AG09309 (cell line): ENCODE results near the gene ZNF22.

Experiments used
- DNase-seq: peaks from one replicate; pipeline ENCODE4 v3.0.0-alpha.2; 2010; ENCODE audit warnings: low read depth
- H3K4me3 ChIP-seq: 2 replicates; pipeline ENCODE4 v1.5.1; 2011; ENCODE audit warnings: mild to moderate bottlenecking, low read depth, low read length, moderate library complexity; ENCODE audit not compliant: control insufficient read depth
- CTCF ChIP-seq: IDR thresholded peaks from 2 replicates; pipeline ENCODE4 v1.5.1; 2011; ENCODE audit warnings: mild to moderate bottlenecking, low read depth, low read length, inconsistent platforms; ENCODE audit not compliant: insufficient read depth, control insufficient read depth; ENCODE audit errors: missing control alignments

ZNF22 gene

GRCh38 chr10:44960482-44961229, 40.1 kb upstream of the ZNF22 start:
- TF ChIP-seq CTCF, result no peak
- H3K4me3 ChIP-seq, result no peak overlapping the region
- DNase-seq, result no peak

- no peak for DNase-seq
- no peak overlapping the region for H3K4me3 ChIP-seq
- no peak for TF ChIP-seq CTCF
Observed at GRCh38 chr10:44961230-44961571, 39.5 kb upstream of the ZNF22 start.

DNA sequence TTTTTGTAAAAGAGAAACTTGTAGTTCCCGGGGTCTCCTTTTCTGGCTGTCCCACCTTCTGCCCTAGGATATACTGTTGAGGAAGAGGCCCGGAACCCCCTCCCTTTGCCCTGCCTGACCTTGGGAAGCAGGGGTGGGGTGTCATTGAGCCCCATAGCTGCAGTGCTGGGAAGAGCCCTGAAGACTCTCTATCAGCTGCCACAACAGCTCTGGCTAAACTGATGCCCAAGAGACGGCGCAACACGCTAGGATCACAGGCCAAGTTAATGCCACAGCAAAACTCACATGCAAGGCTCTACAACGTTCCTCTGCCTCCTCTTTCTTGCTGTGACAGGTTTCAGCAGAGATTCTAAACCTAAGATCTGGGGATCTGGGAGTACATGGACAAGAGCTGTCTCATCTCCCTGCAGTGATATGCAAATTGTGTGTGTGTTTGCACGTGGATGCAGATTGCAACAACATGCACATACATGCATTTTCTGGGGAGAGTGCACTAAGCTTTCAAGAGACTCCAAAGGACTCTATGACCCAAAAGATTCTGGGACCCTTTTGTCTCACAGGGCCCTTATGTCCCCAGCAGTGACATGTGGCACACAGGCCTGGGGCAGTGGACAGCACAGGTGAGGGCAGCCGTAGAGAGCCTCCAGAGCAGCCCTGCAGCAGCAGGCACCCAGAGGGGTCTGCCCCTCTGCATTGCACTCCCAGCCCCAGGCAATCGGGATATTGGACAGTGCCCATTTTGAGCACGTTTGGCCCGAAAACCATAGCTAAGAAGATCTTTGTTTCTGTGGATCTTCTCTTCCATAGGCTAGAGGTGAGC, 38.6 kb upstream of the ZNF22 start:
- no peak for TF ChIP-seq CTCF
- DNase-seq, result no peak
- H3K4me3 ChIP-seq, result no peak overlapping the region

DNA sequence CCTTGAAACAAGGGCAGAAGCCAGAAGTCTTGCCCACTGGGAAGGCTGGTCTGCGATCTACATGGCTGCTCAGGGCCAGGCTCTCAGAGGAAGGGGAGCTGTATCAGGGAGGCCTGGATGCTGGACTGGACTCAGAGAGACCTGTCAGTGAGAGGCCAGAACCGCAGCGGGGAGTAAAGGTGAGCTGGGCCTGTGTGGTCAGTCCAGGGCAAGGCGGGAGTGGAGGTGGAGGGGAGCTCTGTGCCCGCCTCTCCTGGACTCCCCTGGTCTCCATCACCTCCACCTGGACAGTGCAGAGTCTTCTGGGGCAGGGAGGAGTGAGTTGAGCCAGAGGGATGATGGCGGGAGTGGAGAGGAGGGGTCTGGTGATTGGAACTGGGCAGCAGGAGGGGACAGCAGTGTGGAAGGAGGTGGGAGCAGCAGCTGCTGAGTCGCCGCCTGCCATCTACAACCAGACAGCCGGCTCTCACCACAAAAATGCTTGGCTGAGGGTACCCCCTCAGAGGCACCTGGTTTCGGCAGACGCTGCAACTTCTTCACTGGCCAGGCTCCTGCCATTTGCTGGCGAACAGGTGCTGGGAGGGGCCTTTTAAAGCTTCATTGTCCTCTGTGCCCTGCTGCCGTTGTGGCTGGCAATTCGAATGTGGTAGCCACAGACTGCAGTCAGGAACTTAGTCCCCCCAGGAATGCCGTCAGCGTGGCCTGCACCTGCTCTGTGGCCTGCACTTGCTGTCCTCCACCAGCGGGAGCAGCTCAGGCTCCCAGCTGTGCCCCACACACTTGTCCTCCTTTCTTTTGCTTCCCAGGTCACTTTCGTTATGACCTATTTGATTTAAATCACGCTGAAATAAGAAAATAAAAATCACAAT, 37.6 kb upstream of the ZNF22 start:
- no peak for DNase-seq
- TF ChIP-seq CTCF, result peak; percentile 14
- H3K4me3 ChIP-seq, result no peak overlapping the region

DNA sequence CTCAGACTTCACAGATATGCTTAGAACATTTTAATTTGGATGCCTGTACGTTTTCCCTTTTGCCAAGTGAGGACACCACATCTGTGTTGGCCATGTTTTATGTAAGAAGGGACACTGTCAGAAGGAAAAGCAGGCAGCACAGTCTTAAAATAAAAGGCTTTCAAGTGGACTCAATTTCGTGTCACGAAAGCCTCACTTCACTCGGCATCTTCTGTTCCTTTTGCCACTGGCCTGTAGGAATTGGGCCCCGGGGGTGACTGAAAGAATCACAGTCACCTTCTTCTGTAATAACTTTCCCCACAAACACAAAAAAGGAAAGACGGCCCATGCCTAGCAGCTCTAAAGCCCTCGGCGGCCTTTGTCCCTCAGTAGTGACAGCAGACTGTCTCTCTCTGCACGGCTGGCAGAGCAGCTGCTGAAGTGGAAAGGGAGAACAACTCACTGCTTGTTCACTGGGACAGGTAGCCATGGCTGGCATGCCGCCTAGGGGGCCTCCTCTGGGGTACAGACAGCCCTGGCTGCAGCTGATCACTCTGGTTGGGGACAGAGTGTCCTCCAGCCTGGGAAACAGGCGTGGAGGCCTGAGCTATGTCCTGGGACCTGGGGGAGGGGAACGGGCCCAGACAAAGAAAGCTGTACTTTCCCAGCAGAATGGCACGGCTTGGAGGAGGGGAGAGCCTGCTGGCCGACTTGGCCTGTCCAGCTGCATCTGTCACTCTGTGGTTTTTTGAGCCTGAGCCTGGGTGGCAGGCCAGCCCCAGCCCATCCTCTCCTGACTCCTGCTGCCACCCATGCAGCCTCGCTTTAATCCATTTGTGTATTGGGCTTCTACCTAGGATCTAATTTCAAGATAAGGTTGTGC, 36.7 kb upstream of the ZNF22 start:
- no peak for DNase-seq
- no peak overlapping the region for H3K4me3 ChIP-seq
- no peak for TF ChIP-seq CTCF
